Left hindlimb (tissue), 1 donor: ENCODE data around the gene CARD9.

Experiments
- DNase-seq: peaks from one replicate; pipeline ENCODE4 v3.0.0-alpha.2; 2018

Gene CARD9

DNA sequence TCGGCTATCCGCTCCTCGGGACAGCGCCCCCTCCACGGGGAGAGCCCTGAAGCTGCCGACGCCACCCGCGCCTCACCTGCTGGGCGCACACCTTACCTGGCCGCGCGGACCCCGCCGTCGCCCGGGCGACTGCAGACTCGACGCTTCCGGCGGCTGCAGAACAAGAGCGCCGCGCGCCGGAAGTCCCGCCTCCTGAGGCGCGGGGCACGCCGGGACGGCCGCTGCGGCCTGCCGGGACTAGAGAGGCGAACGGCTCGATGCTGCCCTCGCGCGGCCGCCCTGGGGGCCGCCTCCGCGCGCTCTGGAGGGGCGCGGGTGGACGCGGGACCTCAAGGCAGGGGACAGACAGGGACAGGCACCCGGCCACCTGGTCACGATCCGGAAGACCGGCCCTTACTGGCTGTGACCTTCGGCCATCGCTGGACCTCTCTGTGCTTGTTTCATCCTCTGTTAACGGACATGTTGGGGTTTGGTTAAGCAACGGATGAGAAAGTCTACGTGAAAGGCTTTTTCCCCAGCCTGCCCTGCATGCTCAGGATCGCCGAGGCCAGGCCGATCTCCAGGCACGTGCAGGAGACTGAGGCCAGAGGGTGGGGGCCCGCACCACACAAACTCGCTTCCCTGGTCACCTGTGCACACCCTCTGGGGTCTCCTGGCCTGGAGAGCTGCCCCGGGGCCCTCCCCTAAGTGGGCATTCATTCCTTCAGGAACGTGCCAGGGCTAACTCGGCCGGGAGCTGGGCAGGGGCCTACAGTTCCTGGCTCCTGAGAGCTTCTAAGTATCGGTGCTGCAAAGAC is 26.8 kb upstream of the CARD9 start, which contains the start of gene SNAPC4:
SNAPC4 (minus strand) TSS at position 133 of the 797 bp plus-strand sequence. CDS start 1,742 bp downstream, outside the sequence.
- DNase-seq, result peak; percentile 91

DNA sequence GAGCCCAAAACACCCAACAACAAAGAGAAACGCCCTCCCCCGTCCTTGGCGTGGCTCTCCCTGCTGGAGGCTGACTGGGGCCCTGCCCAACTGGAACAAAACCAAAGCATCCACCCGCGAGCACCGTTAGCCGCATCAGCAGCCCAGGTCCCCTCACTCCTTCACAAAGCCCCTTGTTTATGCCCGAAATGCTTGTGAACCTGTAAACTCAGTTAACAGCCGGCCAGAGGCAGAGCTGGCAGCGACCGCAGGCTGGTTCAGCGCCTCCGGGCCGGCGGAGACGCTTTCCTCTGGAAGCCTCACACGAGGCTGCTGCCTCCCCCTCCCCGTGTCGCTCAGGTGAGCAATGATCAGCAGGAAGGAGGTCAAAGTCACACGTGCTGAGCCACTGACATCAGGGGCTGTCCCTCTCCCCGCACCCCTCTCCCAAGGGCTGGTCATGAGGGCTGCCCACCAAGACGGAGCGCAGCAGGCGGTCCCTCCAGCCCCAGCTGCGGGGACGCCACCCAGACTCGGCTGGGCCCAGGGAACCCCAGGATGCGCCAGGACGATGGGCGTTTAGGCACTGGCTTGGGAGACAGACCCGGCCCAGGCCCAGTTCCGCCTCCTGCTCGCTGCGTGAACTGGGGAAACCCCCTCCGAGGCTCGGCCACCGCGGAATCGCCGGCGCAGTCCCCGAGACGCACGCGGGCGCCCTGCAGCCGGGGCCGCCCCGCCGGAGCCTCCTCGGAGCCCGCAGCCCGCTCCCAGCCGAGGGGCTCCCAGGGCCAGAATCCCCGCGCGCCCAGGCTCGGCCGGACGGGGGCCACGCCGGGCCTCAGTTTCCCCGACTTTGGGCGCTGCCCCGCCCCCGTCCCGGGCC is 25.9 kb upstream of the CARD9 start:
- DNase-seq, result peak; percentile 27

GRCh38 chr9:136398286-136398685 is 24.8 kb upstream of the CARD9 start:
- DNase-seq, result no peak

- DNase-seq, result no peak
Observed at GRCh38 chr9:136397643-136398042, 24.2 kb upstream of the CARD9 start.

GRCh38 chr9:136396219-136396515 is 22.7 kb upstream of the CARD9 start:
- DNase-seq, result no peak

DNA sequence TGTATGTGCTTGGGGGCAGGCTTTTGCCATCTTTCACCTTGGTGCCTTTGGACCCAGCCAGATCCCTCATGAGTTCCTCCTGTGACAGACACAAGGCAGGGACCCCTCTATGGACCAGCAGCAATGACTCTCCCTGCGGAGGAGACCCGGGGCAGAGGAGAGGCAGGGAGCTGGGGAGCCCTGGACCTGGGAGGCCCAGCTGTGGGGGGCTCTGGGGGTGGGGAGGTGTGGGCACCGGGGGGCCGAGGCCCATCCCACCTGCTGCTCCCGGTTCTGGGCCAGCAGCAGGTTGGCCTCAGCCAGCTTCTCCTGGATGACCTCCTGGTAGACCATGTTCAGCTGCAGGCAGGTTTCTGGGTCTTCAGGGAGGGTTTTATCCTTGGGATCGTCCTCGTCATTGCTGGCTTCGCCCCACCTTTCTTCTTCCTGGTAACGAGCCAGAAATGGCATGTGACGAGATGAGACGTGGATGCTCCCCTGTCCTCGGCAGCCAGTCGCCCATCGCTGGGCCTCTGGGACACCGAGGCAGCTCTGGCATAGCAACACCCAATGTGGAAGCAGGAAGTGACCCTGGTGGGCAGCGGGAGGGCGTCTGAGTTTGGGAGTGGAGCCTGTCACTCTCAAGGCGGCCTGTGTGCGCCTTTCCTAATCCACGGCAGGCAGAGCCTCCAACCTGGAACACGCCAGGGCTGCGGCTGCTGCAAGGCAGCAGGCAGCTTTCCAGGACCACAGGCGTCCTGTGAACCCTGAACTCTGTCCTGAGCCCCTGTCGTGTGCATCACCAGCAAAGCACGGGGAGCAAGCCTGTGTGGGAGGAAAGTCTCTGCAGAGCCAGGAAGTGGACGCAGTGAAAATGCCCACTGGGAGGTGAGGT is 22.1 kb upstream of the CARD9 start:
- no peak for DNase-seq

GRCh38 chr9:136395020-136395340 is 21.5 kb upstream of the CARD9 start:
- no peak for DNase-seq

GRCh38 chr9:136394312-136395019 is 21.0 kb upstream of the CARD9 start:
- no peak for DNase-seq

- DNase-seq, result no peak
Observed at GRCh38 chr9:136393531-136393930, 20.1 kb upstream of the CARD9 start.

GRCh38 chr9:136392538-136393449 is 19.3 kb upstream of the CARD9 start:
- DNase-seq, result no peak

DNA sequence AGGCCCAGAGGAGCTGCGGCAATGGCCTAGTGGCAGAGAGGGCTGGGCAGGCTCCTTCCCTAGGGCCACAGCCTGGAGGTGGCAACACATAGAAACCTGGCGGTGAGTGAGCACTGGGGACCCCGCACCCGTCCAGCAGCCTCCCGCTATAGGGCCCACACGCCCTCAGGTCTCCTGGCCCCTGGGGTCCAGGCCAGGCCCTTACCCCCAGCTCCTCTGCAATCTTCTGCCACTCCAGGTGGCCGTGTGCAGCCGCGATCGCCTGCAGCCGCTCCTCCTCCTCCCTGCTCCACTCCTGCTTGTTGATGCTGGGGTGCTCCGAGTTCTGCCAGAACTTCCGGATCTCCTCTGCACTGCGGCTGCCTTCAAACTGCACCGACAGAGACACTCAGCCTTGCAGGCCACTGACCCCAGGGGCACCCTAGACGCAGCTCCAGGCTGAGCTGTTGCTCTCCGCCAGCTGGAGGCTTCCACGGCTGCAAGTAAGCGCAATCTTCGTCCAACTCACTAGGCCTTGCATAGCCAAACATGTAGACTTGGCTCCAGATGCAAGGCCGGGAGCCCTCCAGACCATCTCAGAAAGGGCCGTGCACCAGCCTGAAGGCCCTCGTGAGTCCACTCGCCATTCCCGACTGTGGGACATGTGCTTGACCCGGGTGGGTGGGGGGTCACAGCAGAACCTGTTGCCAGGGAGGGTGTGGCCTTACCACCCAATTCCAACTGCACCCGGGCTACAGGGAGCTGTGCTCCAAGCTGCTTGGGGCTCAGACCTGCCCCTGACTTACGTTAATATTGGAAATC is 18.5 kb upstream of the CARD9 start:
- no peak for DNase-seq

GRCh38 chr9:136389396-136389795 is 15.9 kb upstream of the CARD9 start:
- DNase-seq, result no peak

GRCh38 chr9:136387217-136387616 is 13.7 kb upstream of the CARD9 start:
- DNase-seq, result no peak

- DNase-seq, result no peak
Observed at GRCh38 chr9:136386018-136386417, 12.5 kb upstream of the CARD9 start.

DNA sequence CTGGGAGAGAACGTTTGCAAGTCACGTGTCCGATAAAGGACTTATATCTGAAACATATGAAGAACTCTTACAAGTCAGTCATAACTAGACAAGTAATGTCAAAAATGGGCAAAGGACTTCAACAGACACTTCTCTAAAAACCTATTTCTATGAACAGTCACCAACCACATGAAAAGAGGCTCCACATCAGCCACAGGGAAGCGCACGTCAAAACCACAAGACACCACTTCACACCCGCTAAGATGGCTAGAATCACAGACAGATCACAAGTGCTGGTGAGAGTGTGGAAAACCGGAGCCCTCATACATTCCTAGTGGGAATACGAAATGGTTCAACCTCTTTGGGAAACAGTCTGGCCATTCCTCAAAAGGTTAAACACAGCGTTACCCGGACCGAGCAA is 11.5 kb upstream of the CARD9 start:
- no peak for DNase-seq

- DNase-seq, result no peak
Observed at GRCh38 chr9:136383436-136383835, 10.0 kb upstream of the CARD9 start.

DNA sequence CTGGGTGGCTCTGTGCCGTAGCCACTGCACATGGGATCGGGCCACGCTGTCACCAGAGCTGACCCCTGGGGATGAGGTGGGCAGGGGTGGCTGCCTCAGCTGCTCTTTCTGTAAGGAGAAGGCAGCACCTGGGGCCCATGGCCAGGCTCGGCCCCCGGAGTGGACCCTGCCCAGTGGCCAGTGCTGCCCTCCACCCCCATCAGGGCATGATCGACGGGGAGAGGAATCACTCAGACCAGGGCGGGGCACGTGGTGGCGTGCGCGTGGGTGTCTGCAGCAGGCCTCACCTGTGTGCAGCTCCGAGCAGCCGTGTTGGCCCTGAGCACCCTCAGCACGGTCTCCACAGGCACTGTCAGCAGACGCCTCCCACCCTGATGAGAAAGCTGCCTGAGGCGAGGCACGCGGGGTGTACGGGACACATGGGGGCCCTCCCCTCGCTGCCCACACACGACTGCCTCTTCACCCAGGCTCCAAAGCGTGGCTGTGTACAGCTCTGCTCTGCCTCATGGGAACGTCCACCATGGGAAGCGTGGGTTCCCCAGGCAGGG is 8.6 kb upstream of the CARD9 start:
- DNase-seq, result no peak

- no peak for DNase-seq
Observed at GRCh38 chr9:136381311-136381710, 7.8 kb upstream of the CARD9 start.

DNA sequence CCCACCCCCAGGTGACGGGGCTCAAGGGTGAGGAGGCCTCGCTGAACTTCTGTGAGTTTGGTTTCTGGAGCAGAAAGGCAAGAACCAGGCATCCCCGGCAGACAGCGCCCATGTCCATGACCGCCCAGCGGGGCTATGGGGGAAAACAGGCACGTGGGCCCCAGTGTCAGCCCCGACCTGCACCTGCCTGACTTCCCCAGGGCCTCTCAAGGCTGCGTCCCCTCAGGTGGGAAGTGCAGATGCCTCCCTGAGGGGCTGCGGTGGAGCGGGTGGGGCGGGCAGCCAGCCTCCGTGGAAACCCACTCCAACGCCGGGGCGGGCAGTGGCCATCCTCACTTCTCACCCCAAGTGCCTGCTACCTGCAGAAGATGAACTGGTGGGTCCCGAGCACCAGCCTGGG is 6.9 kb upstream of the CARD9 start:
- no peak for DNase-seq

GRCh38 chr9:136379891-136380290 is 6.4 kb upstream of the CARD9 start:
- no peak for DNase-seq
